ENCODE data around the gene ANKRD9. TPM values are rescaled to one million over a fixed set of nuclear protein-coding genes. Genes with fewer than 3 reads are reported as not detected.

Gene ANKRD9
- total RNA-seq, 1 donor from 2014 or later = 26.5 TPM

DNA sequence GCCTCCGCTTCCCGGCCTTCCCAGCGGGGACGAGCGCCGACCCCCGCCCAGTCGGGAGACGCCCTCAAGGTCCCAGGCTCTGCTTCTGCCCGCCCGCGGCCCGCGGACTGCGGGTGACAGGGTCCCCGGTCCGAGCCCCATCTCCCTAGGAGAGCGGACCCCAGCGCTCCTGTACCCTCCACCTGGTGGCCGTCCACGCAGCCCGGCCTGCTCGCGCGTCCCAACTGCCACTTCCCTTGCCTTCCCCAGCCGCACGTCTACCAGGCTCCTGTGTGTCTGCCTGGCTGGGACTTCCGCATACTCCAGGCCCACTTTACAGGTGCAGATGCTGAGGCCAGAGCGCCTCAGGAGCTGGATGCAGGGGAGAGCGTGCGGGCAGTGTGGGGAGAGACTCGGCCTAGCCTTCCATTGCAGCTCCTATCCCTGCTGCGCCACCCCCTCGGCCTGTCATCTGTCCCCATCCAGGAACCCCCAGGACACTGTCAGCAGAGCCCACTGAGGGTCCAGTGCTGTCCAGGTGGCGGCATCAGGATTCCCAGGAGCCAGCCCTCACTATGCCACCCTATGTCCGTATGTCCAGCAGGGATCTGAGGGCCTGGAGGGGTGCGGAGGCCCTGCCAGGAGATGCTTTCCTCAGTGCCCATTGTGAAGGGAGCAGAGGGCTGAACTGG lies 8.0 kb upstream of the ANKRD9 start:
- TF ChIP-seq, protein P1, sequence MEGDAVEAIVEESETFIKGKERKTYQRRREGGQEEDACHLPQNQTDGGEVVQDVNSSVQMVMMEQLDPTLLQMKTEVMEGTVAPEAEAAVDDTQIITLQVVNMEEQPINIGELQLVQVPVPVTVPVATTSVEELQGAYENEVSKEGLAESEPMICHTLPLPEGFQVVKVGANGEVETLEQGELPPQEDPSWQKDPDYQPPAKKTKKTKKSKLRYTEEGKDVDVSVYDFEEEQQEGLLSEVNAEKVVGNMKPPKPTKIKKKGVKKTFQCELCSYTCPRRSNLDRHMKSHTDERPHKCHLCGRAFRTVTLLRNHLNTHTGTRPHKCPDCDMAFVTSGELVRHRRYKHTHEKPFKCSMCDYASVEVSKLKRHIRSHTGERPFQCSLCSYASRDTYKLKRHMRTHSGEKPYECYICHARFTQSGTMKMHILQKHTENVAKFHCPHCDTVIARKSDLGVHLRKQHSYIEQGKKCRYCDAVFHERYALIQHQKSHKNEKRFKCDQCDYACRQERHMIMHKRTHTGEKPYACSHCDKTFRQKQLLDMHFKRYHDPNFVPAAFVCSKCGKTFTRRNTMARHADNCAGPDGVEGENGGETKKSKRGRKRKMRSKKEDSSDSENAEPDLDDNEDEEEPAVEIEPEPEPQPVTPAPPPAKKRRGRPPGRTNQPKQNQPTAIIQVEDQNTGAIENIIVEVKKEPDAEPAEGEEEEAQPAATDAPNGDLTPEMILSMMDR (IDR thresholded peaks at IDR 0.05; ENCODE audit: unreplicated experiment) = no peak
- Mint-ChIP-seq H3K9me3 (ENCODE audit: low read depth) (no peaks in the 10 kb centered on the region), H3K4me1 (ENCODE audit: low read depth) (no peaks in the 10 kb centered on the region), H3K27me3 (no peaks in the 10 kb centered on the region), H3K36me3 (ENCODE audit: insufficient read depth) (no peaks in the 10 kb centered on the region), H3K4me3 (ENCODE audit: low read depth) (peak overlapping the region; percentile 79), H3K27ac (peak overlapping the region; percentile 86)
- DNase-seq (ENCODE audit: low spot score, unreplicated experiment) = no peak

DNA sequence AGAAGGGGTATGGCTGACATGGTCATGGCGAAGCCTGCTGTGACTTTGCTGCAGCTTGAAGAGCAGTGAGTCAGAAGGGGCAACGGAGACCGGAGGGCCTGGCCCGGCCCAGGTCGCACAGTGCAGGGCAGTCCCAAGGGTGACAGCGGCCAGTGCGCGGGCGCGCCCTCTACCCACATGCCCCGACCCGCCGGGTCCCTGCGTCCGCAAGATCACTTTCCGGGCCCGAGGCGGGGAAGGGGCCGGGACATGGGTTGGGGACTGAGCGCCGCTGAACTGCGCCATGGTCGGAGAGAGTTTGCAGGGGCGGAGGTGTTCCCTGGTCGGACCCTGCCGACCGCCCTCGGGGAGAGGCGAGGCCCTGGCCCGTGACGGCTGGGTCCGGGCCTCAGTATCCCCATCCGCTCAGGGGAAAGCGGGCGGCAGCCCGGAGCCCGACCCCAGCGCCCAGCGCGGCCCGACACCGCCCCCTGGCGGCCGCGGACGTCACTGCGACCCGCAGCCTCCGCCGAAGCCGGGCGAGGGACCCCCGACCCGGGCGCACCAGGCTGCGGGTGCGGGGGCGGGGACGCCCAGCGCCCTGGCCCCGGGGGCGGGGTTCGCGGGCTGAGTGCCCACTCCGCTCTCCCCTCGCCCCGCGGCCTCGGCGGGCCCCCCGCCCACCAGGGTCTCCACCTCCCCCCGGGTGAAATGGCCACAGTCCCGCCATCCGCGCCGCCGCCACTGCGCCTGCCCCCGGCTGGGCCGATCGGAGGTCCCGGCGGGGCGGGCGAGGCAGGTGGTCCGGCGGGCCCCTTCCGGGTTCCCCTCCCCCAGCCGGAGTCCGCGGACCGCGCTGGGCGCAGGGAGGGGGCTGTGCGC lies 7.2 kb upstream of the ANKRD9 start:
- no peaks in the 10 kb centered on the region for H3K9me3 Mint-ChIP-seq (ENCODE audit: low read depth)
- H3K4me1 Mint-ChIP-seq (ENCODE audit: low read depth) = no peaks in the 10 kb centered on the region
- DNase-seq (ENCODE audit: low spot score, unreplicated experiment) = peak; percentile 84
- TF ChIP-seq, protein P1 (IDR thresholded peaks at IDR 0.05; ENCODE audit: unreplicated experiment) = peak; percentile 93
- H3K4me3 Mint-ChIP-seq (ENCODE audit: low read depth) = peak overlapping the region; percentile 78
- H3K27me3 Mint-ChIP-seq = no peaks in the 10 kb centered on the region
- H3K27ac Mint-ChIP-seq = peak overlapping the region; percentile 85
- no peaks in the 10 kb centered on the region for H3K36me3 Mint-ChIP-seq (ENCODE audit: insufficient read depth)

- no peaks in the 10 kb centered on the region for H3K36me3 Mint-ChIP-seq (ENCODE audit: insufficient read depth)
- DNase-seq (ENCODE audit: low spot score, unreplicated experiment) = no peak
- no peak overlapping the region for H3K27ac Mint-ChIP-seq
- TF ChIP-seq, protein P1 (IDR thresholded peaks at IDR 0.05; ENCODE audit: unreplicated experiment) = no peak
- no peaks in the 10 kb centered on the region for H3K27me3 Mint-ChIP-seq
- H3K4me3 Mint-ChIP-seq (ENCODE audit: low read depth) = no peak overlapping the region
- H3K4me1 Mint-ChIP-seq (ENCODE audit: low read depth) = peaks cover 5% of the 10 kb centered on the region
- H3K9me3 Mint-ChIP-seq (ENCODE audit: low read depth) = no peaks in the 10 kb centered on the region
Measured at GRCh38 chr14:102514987-102515733, 5.6 kb upstream of the ANKRD9 start.

DNA sequence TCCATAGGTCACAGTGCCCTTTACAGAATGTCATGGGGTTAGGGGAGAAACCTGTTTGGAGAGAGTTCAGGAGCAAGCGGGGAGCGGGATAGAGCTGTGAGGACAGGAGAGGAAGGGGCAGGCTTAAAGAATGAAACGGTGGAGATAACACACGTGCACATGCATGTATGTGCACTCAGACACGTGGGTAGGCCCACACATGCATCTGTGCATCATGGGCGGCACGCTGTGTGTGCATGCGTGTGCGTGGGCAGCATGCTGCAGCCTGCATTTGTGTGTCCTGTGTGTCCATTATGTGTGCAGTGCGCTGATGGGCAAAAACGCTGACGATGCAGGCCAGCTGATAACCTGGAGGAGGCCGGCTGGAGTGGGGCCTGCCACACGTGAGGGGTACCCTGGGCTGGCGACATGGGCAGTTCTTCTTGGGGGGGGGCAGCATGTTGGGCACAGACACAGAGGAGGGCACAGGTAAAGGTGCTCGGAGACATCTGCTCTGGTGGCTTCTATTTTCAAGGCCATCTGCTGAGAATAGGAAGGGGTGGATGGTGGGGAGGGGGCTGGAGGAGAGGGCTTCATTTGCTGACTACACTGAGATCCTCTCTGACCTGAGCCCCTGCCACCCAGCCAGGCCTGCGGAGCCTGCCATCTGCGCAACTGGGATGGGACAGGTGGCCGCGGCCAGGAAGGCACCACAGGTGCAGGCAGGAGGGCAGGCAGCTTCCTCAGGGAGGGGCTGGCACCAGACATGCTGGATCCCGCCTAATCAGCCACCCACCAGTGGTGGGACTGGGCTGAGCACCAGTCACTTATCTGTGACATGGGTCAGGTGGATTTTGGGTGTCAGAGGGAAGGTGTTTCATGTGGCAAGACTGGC lies 4.6 kb upstream of the ANKRD9 start:
- H3K36me3 Mint-ChIP-seq (ENCODE audit: insufficient read depth) = no peaks in the 10 kb centered on the region
- no peak for DNase-seq (ENCODE audit: low spot score, unreplicated experiment)
- no peaks in the 10 kb centered on the region for H3K9me3 Mint-ChIP-seq (ENCODE audit: low read depth)
- H3K27me3 Mint-ChIP-seq = no peaks in the 10 kb centered on the region
- no peak overlapping the region for H3K27ac Mint-ChIP-seq
- H3K4me1 Mint-ChIP-seq (ENCODE audit: low read depth) = peaks cover 5% of the 10 kb centered on the region
- H3K4me3 Mint-ChIP-seq (ENCODE audit: low read depth) = no peak overlapping the region
- TF ChIP-seq, protein P1 (IDR thresholded peaks at IDR 0.05; ENCODE audit: unreplicated experiment) = no peak

Measured in progenitor cell of endocrine pancreas (in vitro differentiated cells).